ENCODE results near the gene ITPKC.
"Not testable (repeated sequence)": the region's sequence is repeated elsewhere in the genome, so short reads cannot be mapped to it uniquely, and the experiment has no call there.

The ITPKC gene

DNA sequence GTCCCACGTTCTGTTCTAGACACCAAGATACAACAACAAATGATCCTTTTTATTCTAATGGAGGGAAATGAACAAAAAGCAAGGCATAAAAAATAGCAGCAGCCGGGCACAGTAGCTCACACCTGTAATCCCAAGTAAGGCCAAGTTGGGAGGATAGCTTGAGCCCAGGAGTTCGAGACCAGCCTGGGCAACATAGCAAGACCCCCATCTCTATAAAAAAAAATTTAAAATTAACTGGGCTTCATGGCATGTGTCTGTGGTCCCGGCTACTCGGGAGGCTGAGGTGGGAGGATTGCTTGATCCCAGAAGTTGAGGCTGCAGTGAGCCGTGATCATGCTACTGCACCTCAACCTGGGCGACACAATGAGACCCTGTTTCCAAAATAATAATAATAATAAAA lies 59.5 kb downstream of the ITPKC start:
- Mint-ChIP-seq H3K9me3 (no peaks in the 10 kb centered on the region), H3K36me3 (peaks cover 41% of the 10 kb centered on the region), H3K27ac (peak overlapping the region; percentile 95), H3K4me3 (peak overlapping the region; percentile 95), H3K4me1 (peaks cover 45% of the 10 kb centered on the region)
- ATAC-seq, result no peak
- DNase-seq (ENCODE audit: low spot score in 2 of 2), result no peak

DNA sequence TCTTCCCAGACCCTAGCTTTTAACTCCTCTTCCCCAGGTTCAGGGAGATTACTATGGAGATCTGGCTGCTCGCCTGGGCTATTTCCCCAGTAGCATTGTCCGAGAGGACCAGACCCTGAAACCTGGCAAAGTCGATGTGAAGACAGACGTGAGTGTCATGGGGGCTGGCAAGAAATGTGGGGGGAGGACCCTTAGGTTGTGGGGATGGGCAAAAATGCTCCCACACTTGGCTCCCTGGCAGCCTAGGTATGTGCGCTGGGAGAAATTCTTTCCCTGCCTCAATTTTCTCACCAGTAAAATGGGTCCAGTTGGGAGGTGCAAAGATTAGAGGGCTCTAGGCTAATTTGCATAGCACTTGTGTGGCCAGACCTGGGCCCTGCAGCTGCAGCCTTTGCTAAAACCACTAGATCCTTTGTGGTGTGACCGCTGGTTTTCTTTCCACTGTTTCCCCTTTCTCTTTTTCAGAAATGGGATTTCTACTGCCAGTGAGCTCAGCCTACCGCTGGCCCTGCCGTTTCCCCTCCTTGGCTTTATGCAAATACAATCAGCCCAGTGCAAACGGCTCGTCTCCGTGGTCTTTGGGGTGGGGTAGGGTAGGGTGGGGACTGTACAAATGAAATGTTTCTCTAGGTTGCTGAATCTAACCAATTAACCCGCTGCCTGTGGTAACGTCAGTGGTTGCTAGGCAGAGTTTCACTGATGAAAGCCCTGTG lies 60.2 kb downstream of the ITPKC start:
- ATAC-seq (peak; percentile 82), DNase-seq (ENCODE audit: low spot score in 2 of 2) (peak; percentile 72 to 93)
- Mint-ChIP-seq H3K4me3 (peak overlapping the region; percentile 95), H3K36me3 (peaks cover 45% of the 10 kb centered on the region), H3K9me3 (no peaks in the 10 kb centered on the region), H3K27ac (peak overlapping the region; percentile 95), H3K4me1 (peaks cover 50% of the 10 kb centered on the region)

DNA sequence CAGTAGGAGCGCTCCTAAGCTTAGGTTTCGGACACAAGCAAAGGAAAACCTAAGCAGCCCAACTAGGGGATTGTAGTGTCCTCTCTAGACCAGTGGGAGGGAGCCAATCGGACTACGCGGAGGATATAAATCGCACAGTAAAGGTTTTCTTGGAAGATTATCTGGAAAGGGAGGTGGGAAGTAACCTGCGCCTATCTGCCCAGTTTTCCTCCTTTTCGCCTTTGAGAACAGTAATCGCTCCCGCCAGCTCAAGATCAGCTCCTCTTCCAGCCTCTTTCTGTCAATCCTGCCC lies 60.7 kb downstream of the ITPKC start:
- Mint-ChIP-seq H3K27ac (peak overlapping the region; percentile 95), H3K36me3 (peaks cover 48% of the 10 kb centered on the region), H3K4me1 (peaks cover 54% of the 10 kb centered on the region), H3K9me3 (no peaks in the 10 kb centered on the region), H3K4me3 (peak overlapping the region; percentile 95)
- ATAC-seq, result no peak
- no peak for DNase-seq (ENCODE audit: low spot score in 2 of 2)

DNA sequence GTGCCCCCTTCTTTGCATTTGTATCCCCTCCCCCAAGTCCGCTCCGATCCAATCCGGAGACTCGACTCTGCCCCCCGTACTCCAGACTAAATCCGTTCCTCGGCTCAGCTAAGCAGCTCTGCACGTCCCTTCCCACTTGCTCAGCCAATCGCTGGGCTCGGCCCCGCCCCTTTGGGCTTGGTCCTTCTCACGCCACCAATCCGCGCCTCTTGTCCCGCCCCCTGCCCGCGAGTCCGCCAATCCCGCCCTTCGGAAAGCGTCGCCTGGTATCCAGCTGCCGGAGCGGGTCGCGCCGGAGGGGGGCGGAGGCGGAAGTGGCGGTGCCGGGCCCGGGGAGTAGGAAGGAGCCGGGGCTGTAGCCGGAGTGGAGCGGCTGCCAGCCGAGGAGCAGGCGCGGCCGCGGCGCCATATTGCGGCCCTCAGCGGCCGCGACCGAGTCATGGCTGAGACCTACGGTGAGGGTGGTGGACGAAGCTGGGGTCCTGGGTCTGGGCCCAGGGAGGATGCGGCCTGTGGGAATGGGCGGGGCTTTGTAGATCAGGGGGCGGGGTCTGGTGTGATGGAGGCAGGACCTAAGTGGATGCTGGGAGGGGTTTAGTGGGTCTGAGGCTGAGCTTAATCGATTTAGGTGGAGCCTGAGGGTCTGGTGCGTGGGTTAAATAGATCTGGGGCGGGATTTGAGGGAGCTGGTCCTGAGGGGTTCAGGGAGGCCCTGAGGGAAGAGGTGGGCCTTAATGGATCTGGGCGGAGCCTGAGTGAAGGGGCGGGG lies 61.2 kb downstream of the ITPKC start, which contains the start of gene RAB4B:
Gene RAB4B, plus strand, starts transcription at position 311 of the 769 bp plus-strand sequence. Its CDS starts 129 bp downstream, at position 440.
- Mint-ChIP-seq H3K27ac (peak within 1 kb of the TSS; percentile 95), H3K4me1 (peaks cover 54% of the 10 kb centered on the region), H3K36me3 (peaks cover 54% of the 10 kb centered on the region), H3K9me3 (no peaks in the 10 kb centered on the region), H3K4me3 (peak within 1 kb of the TSS; percentile 95)
- DNase-seq (ENCODE audit: low spot score in 2 of 2) (peak; percentile 96 to 100), ATAC-seq (peak; percentile 87)

DNA sequence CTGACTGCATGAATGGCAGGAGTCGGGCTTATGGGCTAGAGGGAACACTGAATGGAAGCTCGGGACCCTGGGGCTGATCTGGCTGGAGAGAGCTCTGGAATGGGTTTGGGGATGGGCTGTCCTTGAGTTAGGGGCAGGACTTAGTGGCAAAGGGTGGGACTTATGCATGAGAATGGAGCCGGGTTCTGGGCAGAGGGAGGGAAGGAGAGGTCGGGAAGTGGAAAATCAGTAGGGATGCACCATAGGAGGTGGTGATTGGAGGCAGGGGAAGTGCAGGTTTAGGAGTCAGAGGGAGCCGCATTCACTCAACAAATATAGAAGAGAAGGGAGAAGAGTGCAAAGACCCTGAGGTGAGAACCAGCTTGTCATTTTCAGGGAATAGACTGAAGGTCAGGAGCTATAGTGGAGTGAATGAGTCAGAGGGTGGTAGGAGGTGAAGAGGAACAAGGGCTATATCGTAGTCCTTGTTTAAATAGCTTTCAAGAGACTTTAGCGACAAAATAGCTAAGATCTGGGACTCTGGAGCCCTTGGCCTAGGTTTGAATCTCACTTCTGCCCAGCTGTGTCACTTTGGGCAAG lies 61.9 kb downstream of the ITPKC start:
- peak overlapping the region; percentile 95 for H3K4me3 Mint-ChIP-seq
- peaks cover 60% of the 10 kb centered on the region for H3K36me3 Mint-ChIP-seq
- peak overlapping the region; percentile 95 for H3K27ac Mint-ChIP-seq
- H3K4me1 Mint-ChIP-seq, result peaks cover 54% of the 10 kb centered on the region
- H3K9me3 Mint-ChIP-seq, result no peaks in the 10 kb centered on the region
- ATAC-seq (no peak), DNase-seq (ENCODE audit: low spot score in 2 of 2) (no peak)

DNA sequence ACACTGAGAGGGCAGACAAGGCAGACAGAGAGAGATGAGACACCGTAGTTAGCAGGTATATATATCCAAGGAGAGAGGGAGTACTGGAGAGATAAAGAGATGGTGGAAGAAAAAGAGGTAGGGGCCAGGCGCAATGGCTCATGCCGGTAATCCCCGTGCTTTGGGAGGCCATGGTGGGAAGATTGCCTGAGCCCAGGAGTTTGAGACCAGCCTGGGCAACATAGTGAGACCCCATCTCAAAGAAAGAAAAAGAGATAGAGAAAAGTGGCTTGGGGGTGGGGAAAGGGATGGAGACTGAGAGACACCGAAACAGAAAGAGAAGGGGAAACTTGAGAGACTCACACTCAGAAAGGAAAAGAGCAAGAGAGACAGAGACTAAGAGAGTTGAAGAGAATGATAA lies 63.7 kb downstream of the ITPKC start:
- peak overlapping the region; percentile 95 for H3K4me3 Mint-ChIP-seq

DNA sequence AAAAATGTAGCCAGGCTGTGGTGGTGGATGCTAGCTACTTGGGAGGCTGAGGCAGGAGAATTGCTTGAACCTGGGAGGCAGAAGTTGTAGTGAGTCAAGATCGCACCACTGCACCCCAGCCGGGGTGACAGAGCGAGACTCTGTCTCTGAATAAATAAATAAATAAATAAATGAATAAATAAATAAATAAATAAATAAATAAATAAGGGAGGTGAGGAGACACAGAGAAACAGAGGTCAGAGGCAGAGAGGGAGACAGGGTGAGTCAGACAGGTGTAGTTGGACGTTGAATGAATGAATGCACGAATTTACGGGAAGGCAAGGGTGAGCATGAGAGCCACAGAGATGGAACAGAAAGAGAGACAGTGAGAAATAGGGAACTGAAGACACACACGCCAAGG lies 64.2 kb downstream of the ITPKC start:
- no peak overlapping the region for H3K4me3 Mint-ChIP-seq
- peaks cover 64% of the 10 kb centered on the region for H3K36me3 Mint-ChIP-seq
- no peaks in the 10 kb centered on the region for H3K9me3 Mint-ChIP-seq
- peak overlapping the region; percentile 95 for H3K27ac Mint-ChIP-seq
- peaks cover 60% of the 10 kb centered on the region for H3K4me1 Mint-ChIP-seq
- ATAC-seq, result no peak
- DNase-seq (ENCODE audit: low spot score in 2 of 2), result no peak

More for the DNA sequence above, 63.7 kb downstream of the ITPKC start:
- H3K4me1 Mint-ChIP-seq, result peaks cover 58% of the 10 kb centered on the region
- DNase-seq (ENCODE audit: low spot score in 2 of 2) (no peak), ATAC-seq (no peak)
- H3K9me3 Mint-ChIP-seq, result no peaks in the 10 kb centered on the region
- H3K27ac Mint-ChIP-seq, result peak overlapping the region; percentile 95
- peaks cover 64% of the 10 kb centered on the region for H3K36me3 Mint-ChIP-seq

DNA sequence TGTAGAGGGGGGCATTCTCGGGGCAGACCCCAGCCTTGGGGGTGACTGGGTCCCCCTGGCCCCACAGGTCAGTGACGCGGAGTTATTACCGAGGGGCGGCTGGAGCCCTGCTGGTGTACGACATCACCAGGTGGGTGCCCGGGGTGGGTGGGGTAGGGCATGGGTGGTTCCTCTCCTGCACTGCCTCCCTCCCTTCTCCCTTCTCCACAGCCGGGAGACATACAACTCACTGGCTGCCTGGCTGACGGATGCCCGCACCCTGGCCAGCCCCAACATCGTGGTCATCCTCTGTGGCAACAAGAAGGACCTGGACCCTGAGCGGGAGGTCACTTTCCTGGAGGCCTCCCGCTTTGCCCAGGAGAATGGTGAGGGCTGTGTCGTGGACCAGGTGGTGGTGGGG lies 66.8 kb downstream of the ITPKC start:
- Mint-ChIP-seq H3K9me3 (no peaks in the 10 kb centered on the region), H3K4me3 (no peak overlapping the region), H3K27ac (peak overlapping the region; percentile 3), H3K36me3 (peaks cover 61% of the 10 kb centered on the region), H3K4me1 (peaks cover 47% of the 10 kb centered on the region)
- ATAC-seq, result no peak
- DNase-seq (ENCODE audit: low spot score in 2 of 2), result no peak

DNA sequence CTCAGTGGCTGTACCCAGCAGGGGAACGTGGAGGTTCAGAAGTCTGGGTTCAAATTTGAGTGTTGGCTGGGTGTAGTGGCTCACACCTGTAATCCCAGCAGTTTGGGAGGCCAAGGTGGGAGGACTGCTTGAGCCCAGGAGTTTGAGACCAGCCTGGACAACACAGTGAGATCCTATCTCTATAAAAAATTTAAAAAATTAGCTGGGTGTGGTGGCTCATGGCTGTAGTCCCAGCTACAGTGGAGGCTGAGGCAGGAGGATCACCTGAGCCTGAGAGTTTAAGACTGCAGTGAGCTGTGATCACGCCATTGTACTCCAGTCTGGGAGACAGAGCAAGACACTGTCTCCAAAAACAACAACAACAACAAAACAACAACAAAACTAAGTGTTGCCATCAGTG lies 67.2 kb downstream of the ITPKC start:
- Mint-ChIP-seq H3K4me1 (peaks cover 43% of the 10 kb centered on the region), H3K36me3 (peaks cover 64% of the 10 kb centered on the region)
- ATAC-seq; H3K27ac Mint-ChIP-seq; DNase-seq (ENCODE audit: low spot score in 2 of 2); H3K9me3 Mint-ChIP-seq; H3K4me3 Mint-ChIP-seq: not testable (repeated sequence)

DNA sequence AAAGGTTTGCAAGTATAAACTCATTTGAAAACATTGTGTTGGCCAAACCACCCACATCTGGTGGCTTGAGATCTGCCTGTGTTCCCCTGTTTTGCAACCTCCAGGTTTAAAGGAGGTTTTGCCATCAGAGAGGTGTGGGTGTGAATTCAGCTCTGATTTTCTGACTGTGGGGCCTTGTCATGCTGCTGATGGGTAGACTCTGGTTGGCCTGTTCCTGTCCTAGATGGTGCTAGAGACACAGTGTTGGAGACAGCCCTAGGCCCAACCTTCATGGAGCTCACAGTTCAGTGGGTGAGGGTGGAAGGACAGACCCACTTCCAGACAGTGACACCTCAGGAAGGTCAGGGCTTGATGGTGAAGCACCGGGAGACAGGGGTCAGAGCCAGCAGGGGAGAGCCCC lies 68.6 kb downstream of the ITPKC start:
- ATAC-seq, result peak; percentile 76
- H3K36me3 Mint-ChIP-seq, result peaks cover 73% of the 10 kb centered on the region
- no peak for DNase-seq (ENCODE audit: low spot score in 2 of 2)
- H3K4me3 Mint-ChIP-seq, result no peak overlapping the region
- peak overlapping the region; percentile 89 for H3K27ac Mint-ChIP-seq
- H3K9me3 Mint-ChIP-seq, result no peaks in the 10 kb centered on the region
- H3K4me1 Mint-ChIP-seq, result peaks cover 38% of the 10 kb centered on the region

DNA sequence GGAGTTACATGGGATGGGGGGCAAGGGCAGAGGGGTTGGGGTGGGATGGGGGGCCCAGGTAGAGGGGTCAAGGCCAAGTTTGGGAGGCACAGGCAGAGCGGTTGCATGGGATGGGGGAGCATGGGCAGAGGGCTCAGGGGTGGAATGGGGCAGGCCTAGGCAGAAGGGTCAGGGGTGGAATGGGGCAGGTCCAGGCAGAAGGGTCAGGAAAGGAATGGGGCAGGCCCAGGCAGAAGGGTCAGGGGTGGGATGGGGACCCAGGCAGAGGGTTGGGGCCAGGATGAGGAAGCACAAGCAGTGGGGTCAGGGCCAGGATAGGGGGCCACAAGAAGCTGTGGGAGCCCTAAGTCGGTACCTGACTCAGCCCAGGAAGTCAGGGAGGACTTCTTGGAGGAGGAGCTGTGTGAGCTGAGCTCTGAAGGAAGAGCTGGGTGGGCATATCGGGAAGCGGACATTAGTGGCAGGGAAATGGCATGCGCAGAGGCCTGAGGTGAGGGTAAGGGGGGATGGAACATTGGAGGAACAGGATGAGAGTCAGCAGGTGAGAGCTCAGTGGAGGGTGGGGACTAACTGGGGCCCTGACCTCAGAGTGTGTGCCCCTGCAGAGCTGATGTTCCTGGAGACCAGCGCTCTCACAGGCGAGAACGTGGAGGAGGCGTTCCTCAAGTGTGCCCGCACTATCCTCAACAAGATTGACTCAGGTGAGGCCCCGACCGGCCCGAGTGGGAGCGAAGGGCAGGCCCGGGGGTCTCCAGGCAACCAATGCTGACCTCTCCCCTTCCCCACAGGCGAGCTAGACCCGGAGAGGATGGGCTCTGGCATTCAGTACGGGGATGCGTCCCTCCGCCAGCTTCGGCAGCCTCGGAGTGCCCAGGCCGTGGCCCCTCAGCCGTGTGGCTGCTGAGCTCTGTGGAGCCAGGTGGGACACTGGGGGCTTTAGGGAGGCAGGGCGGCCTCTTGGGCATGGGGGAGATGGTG lies 69.4 kb downstream of the ITPKC start:
- ATAC-seq (peak; percentile 9), DNase-seq (ENCODE audit: low spot score in 2 of 2) (no peak)
- Mint-ChIP-seq H3K36me3 (peaks cover 73% of the 10 kb centered on the region), H3K9me3 (no peaks in the 10 kb centered on the region), H3K4me3 (no peak overlapping the region), H3K4me1 (peaks cover 33% of the 10 kb centered on the region), H3K27ac (peak overlapping the region; percentile 89)

Data from stimulated activated effector memory CD8-positive, alpha-beta T cell treated with anti-CD3 and anti-CD28 coated beads, Interleukin-12 subunit alpha, Interleukin-12 subunit beta, amount 100 ng/mL, for 72 hours (primary cell).